BE2C (cell line): ENCODE data around the gene PPIP5K1.

Source experiments
- DNase-seq: peaks from one replicate; pipeline ENCODE4 v3.0.0-alpha.2; 2020
- H3K27me3 ChIP-seq: fragments of 250-450 bp; sonication (Bioruptor Pico); 2 replicates; pipeline ENCODE4 v1.5.1; 2020; ENCODE audit warnings: mild to moderate bottlenecking
- H3K36me3 ChIP-seq: fragments of 250-450 bp; sonication (Bioruptor Pico); 2 replicates; pipeline ENCODE4 v1.5.1; 2020; ENCODE audit warnings: mild to moderate bottlenecking
- H3K4me1 ChIP-seq: fragments of 250-450 bp; sonication (Bioruptor Pico); 2 replicates; pipeline ENCODE4 v1.5.1; 2020
- H3K4me3 ChIP-seq: 2 replicates; pipeline ENCODE4 v1.5.1; 2011; ENCODE audit warnings: low read depth, low read length
- H3K9me3 ChIP-seq: fragments of 250-450 bp; sonication (Bioruptor Pico); 2 replicates; pipeline ENCODE4 v1.5.1; 2020
- CTCF ChIP-seq: IDR thresholded peaks from 2 replicates; pipeline ENCODE4 v1.5.1; 2012; ENCODE audit warnings: mild to moderate bottlenecking, low read depth, low read length

The PPIP5K1 gene

GRCh38 chr15:43526261-43526930 is 63.6 kb downstream of the PPIP5K1 start:
- H3K4me1 ChIP-seq, result no peaks in the 10 kb centered on the region
- TF ChIP-seq CTCF, result no peak
- no peaks in the 10 kb centered on the region for H3K27me3 ChIP-seq
- no peak overlapping the region for H3K4me3 ChIP-seq
- H3K36me3 ChIP-seq, result peaks cover 62% of the 10 kb centered on the region
- DNase-seq, result no peak
- no peaks in the 10 kb centered on the region for H3K9me3 ChIP-seq

- H3K4me1 ChIP-seq, result no peaks in the 10 kb centered on the region
These were observed 64.9 kb downstream of the PPIP5K1 start for GRCh38 chr15:43525131-43525530.

GRCh38 chr15:43524254-43524845 is 65.7 kb downstream of the PPIP5K1 start:
- DNase-seq, result no peak
- Histone ChIP-seq H3K9me3 (no peaks in the 10 kb centered on the region), H3K4me1 (peaks cover 2% of the 10 kb centered on the region), H3K36me3 (peaks cover 76% of the 10 kb centered on the region), H3K27me3 (no peaks in the 10 kb centered on the region), H3K4me3 (no peak overlapping the region)
- no peak for TF ChIP-seq CTCF

More at GRCh38 chr15:43525131-43525530, 64.9 kb downstream of the PPIP5K1 start:
- Histone ChIP-seq H3K4me3 (no peak overlapping the region), H3K9me3 (no peaks in the 10 kb centered on the region), H3K36me3 (peaks cover 74% of the 10 kb centered on the region), H3K27me3 (no peaks in the 10 kb centered on the region)
- DNase-seq, result no peak
- TF ChIP-seq CTCF, result no peak

- DNase-seq, result no peak
- Histone ChIP-seq H3K4me1 (peaks cover 6% of the 10 kb centered on the region), H3K36me3 (peaks cover 74% of the 10 kb centered on the region), H3K27me3 (no peaks in the 10 kb centered on the region), H3K4me3 (no peak overlapping the region), H3K9me3 (no peaks in the 10 kb centered on the region)
- no peak for TF ChIP-seq CTCF
These were observed 66.4 kb downstream of the PPIP5K1 start for GRCh38 chr15:43523646-43524045.

GRCh38 chr15:43522247-43522646 is 67.8 kb downstream of the PPIP5K1 start:
- H3K27me3 ChIP-seq, result no peaks in the 10 kb centered on the region
- H3K9me3 ChIP-seq, result no peaks in the 10 kb centered on the region
- peaks cover 6% of the 10 kb centered on the region for H3K4me1 ChIP-seq
- no peak for TF ChIP-seq CTCF
- no peak for DNase-seq
- H3K36me3 ChIP-seq, result peaks cover 64% of the 10 kb centered on the region
- no peak overlapping the region for H3K4me3 ChIP-seq

- Histone ChIP-seq H3K9me3 (no peaks in the 10 kb centered on the region), H3K27me3 (no peaks in the 10 kb centered on the region), H3K4me3 (no peak overlapping the region), H3K4me1 (peaks cover 14% of the 10 kb centered on the region), H3K36me3 (peaks cover 59% of the 10 kb centered on the region)
- DNase-seq, result no peak
- no peak for TF ChIP-seq CTCF
These were observed 68.6 kb downstream of the PPIP5K1 start for GRCh38 chr15:43521419-43521818.
